Left ventricle myocardium superior (tissue), 1 donor: ENCODE data around the gene TPPP2. TPM values are rescaled to one million over a fixed set of nuclear protein-coding genes. Genes with fewer than 3 reads are reported as not detected.

Experiments
- ATAC-seq: fragments of 200-7000 bp; cut with Tn5 transposase; one replicate; pipeline ENCODE4 v1.9.1; 2020; ENCODE audit warnings: mild to moderate bottlenecking, moderate library complexity
- DNase-seq: peaks from one replicate; pipeline ENCODE4 v3.0.0-alpha.2; 2020
- intact Hi-C: fragments of 100-400 bp; cut with micrococcal nuclease; formaldehyde crosslinking; loops from one replicate; pipeline ENCODE4 v1.11.0; 2022
- microRNA-seq: library from miRNA; unstranded; fragments of <30 nt; microRNA quantifications from one replicate; pipeline ENCODE4 v1.2.0, GENCODE V29; 2020; ENCODE audit warnings: borderline number of aligned reads
- total RNA-seq: library from RNA; stranded (reverse); fragmentation: NEBNext Ultra II Directional; extraction: Animal tissue kit (Norgen Biotek cat#: 25700); gene quantifications from one replicate; pipeline ENCODE4 v1.2.1, GENCODE V29; 2021
- donor health status: DM: no; HTN: yes; CAD: no; lungs with severe emphysema.

Gene TPPP2
- total RNA-seq, 1 donor from 2014 or later, result 1.2 TPM

GRCh38 chr14:21070083-21070609 lies 40.1 kb downstream of the TPPP2 start, which contains the start of gene ARHGEF40:
Gene ARHGEF40 (plus strand): TSS chr14:21070304. CDS start chr14:21070397, 93 bp downstream.
- ATAC-seq (peak; percentile 77), DNase-seq (peak; percentile 87)
- intact Hi-C loops, result loop anchor here (10.0 kb wide), 1 partner anchor 55 kb away; no protein-coding TSS in a partner anchor

- intact Hi-C loops, result loop anchor here (10.0 kb wide), 1 partner anchor 56 kb away; no protein-coding TSS in a partner anchor
- DNase-seq (peak; percentile 77), ATAC-seq (peak; percentile 34)
Observed at GRCh38 chr14:21070610-21071224, 40.7 kb downstream of the TPPP2 start.

- intact Hi-C loops, result loop anchor here (10.0 kb wide), 1 partner anchor 57 kb away; no protein-coding TSS in a partner anchor
- DNase-seq (peak; percentile 91), ATAC-seq (peak; percentile 72)
Observed at GRCh38 chr14:21071225-21072030, 41.4 kb downstream of the TPPP2 start.

DNA sequence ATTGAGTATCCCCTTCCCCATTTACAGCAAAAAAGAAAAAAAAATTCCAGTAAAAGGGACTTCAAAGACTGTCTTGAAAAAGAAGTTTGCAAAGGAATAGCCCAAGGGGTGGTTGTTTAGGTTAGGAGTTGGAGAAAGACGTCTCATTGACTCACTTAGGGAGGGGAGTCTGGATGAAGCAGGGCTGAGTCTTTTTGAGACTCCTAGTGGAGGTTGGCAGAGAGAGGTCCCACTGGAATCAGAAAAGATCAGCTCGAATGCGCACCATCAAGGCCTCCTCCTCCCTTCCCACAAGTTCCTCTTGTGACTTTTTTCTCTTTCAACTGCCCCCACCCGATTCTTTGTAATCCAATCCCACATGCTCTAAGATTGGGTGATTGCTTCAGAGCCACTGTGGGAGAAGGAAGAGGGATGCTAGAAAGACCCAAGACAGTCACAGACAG lies 42.0 kb downstream of the TPPP2 start:
- intact Hi-C loops, result loop anchor here (10.0 kb wide), 1 partner anchor 57 kb away; no protein-coding TSS in a partner anchor
- DNase-seq (no peak), ATAC-seq (peak; percentile 17)

GRCh38 chr14:21072781-21073339 lies 42.8 kb downstream of the TPPP2 start:
- ATAC-seq (no peak), DNase-seq (no peak)
- intact Hi-C loops, result loop anchor here (10.0 kb wide), 1 partner anchor 58 kb away; no protein-coding TSS in a partner anchor

GRCh38 chr14:21073921-21074320 lies 43.9 kb downstream of the TPPP2 start:
- intact Hi-C loops, result loop anchor here (10.0 kb wide), 1 partner anchor 59 kb away; no protein-coding TSS in a partner anchor
- no peak for DNase-seq
- ATAC-seq, result no peak

DNA sequence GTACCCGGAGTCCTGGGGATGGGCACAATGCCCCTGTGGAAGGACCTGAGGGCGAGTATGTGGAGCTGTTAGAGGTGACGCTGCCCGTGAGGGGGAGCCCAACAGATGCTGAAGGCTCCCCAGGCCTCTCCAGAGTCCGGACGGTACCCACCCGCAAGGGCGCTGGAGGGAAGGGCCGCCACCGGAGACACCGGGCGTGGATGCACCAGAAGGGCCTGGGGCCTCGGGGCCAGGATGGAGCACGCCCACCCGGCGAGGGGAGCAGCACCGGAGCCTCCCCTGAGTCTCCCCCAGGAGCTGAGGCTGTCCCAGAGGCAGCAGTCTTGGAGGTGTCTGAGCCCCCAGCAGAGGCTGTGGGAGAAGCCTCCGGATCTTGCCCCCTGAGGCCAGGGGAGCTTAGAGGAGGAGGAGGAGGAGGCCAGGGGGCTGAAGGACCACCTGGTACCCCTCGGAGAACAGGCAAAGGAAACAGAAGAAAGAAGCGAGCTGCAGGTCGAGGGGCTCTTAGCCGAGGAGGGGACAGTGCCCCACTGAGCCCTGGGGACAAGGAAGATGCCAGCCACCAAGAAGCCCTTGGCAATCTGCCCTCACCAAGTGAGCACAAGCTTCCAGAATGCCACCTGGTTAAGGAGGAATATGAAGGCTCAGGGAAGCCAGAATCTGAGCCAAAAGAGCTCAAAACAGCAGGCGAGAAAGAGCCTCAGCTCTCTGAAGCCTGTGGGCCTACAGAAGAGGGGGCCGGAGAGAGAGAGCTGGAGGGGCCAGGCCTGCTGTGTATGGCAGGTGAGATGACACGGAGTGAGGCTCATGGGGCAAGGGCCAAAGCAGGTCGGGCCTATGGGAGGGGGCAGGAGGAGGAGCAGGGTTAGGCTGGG lies 44.6 kb downstream of the TPPP2 start:
- DNase-seq, result no peak
- intact Hi-C loops, result loop anchor here (10.0 kb wide), 1 partner anchor 60 kb away; no protein-coding TSS in a partner anchor
- no peak for ATAC-seq

DNA sequence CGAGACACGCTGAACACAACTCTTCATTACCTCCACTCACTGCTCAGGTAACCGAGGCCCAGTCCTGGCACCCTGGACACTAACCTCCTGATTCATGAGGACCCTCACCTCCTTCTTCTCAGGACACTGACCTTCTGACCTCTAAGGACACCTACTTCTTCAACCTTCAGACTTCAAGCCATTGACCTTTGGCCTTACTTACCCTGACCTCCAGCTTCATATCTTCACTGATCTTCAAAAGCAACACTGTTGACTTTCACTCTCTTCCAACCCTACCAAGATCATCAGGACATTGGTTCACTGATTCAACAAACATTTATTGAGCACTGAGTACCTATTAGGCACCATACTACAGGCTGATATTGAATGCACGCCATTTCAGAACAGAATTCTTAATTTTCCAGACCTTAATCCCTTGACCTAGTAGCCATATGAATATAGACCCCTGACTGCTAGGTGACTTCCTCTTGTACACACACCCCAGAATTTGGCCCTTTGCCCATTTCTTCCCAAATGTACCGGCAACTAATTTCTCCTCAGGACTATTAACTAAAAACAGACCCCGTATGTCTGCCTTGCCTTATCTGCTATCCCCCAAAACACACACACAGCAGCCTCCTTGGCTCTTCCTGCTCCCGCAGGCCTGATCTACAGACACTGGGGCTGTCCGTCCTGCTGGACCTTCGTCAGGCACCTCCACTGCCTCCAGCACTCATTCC lies 45.9 kb downstream of the TPPP2 start:
- DNase-seq, result no peak
- intact Hi-C loops, result loop anchor here (10.0 kb wide), 1 partner anchor 61 kb away; no protein-coding TSS in a partner anchor
- no peak for ATAC-seq

- no peak for ATAC-seq
- DNase-seq, result no peak
- intact Hi-C loops, result loop anchor here (10.0 kb wide), 1 partner anchor 63 kb away; no protein-coding TSS in a partner anchor
Observed at GRCh38 chr14:21077672-21078071, 47.7 kb downstream of the TPPP2 start.

- intact Hi-C loops, result loop anchor here (10.0 kb wide), 1 partner anchor 63 kb away; no protein-coding TSS in a partner anchor
- no peak for DNase-seq
- ATAC-seq, result no peak
Observed at GRCh38 chr14:21078287-21078686, 48.3 kb downstream of the TPPP2 start.

- no peak for DNase-seq
- ATAC-seq, result no peak
- intact Hi-C loops, result loop anchor here (10.0 kb wide), 1 partner anchor 64 kb away; no protein-coding TSS in a partner anchor
Observed at GRCh38 chr14:21078726-21079125, 48.7 kb downstream of the TPPP2 start.

GRCh38 chr14:21081521-21082142 lies 51.6 kb downstream of the TPPP2 start:
- DNase-seq, result no peak
- intact Hi-C loops, result no loop called here
- no peak for ATAC-seq

Small RNAs within 50 kb of the gene (microRNA-seq; reads per million reads assigned to microRNA genes)
- gene MIR6717, result not detected

Other genes with a start within 250 kb of the TPPP2 start
- 6.1 TPM for gene RNASE6, start 248.9 kb upstream of the TPPP2 start, total RNA-seq
- 283 TPM for gene RNASE1, start 227.4 kb upstream of the TPPP2 start, total RNA-seq
- not detected for gene RNASE3, start 138.8 kb upstream of the TPPP2 start, total RNA-seq
- 2.9 TPM for gene RNASE2, start 74.7 kb upstream of the TPPP2 start, total RNA-seq
- 44.4 TPM for gene METTL17, start 40.2 kb upstream of the TPPP2 start, total RNA-seq
- not detected for gene SLC39A2, start 30.9 kb upstream of the TPPP2 start, total RNA-seq
- 315 TPM for gene NDRG2, start 5.2 kb upstream of the TPPP2 start, total RNA-seq
- gene RNASE13, start 4.6 kb downstream of the TPPP2 start, total RNA-seq, result not detected
- gene RNASE7, start 12.1 kb downstream of the TPPP2 start, total RNA-seq, result not detected
- not detected for gene RNASE8, start 27.6 kb downstream of the TPPP2 start, total RNA-seq
- gene ARHGEF40, start 40.1 kb downstream of the TPPP2 start, total RNA-seq, result 23.1 TPM
- 57.0 TPM for gene ZNF219, start 68.4 kb downstream of the TPPP2 start, total RNA-seq
- gene TMEM253, start 70.8 kb downstream of the TPPP2 start, total RNA-seq, result 0.20 TPM
- gene OR5AU1, start 125.8 kb downstream of the TPPP2 start, total RNA-seq, result not detected
- 267 TPM for gene HNRNPC, start 239.2 kb downstream of the TPPP2 start, total RNA-seq
- 0.52 TPM for gene RPGRIP1, start 249.9 kb downstream of the TPPP2 start, total RNA-seq